ENCODE measurements around the gene BAMBI.
"Not testable (repeated sequence)": the region's sequence is repeated elsewhere in the genome, so short reads cannot be mapped to it uniquely, and the experiment has no call there.

BAMBI gene, protein sequence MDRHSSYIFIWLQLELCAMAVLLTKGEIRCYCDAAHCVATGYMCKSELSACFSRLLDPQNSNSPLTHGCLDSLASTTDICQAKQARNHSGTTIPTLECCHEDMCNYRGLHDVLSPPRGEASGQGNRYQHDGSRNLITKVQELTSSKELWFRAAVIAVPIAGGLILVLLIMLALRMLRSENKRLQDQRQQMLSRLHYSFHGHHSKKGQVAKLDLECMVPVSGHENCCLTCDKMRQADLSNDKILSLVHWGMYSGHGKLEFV

DNA sequence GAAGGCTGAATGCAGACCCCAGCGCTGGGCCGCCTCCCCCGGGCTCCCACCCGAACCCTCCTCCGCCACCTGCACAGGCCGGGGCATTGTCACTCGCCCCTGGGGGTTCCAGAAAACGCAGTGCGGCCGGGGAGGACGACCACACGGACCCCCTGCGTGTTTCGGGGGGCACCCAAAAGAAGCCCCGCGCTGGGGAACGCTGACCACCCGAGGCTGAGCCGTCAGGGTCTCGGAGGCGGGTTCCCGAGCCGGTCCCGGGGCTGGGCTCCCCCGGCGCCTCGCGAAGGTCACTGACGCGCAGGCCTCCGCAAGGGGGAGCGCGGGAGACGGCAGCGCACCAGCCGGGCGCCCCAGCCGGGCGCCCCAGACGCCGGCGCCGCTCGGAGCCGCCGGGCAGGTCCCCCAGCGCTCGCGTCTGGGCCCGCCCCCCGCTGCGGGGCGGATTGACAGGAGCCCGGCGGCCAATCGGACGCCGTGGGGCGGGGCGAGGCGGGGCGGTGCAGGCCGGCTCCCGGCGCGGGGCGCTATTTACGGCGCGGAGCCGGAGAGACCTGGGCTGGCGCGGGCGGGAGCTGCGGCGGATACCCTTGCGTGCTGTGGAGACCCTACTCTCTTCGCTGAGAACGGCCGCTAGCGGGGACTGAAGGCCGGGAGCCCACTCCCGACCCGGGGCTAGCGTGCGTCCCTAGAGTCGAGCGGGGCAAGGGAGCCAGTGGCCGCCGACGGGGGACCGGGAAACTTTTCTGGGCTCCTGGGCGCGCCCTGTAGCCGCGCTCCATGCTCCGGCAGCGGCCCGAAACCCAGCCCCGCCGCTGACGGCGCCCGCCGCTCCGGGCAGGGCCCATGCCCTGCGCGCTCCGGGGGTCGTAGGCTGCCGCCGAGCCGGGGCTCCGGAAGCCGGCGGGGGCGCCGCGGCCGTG lies at the start of gene BAMBI:
Gene BAMBI, plus strand, starts transcription at position 554 of the 920 bp plus-strand sequence. CDS start 377 bp downstream, outside the sequence.
- peak; percentile 92 for DNase-seq

DNA sequence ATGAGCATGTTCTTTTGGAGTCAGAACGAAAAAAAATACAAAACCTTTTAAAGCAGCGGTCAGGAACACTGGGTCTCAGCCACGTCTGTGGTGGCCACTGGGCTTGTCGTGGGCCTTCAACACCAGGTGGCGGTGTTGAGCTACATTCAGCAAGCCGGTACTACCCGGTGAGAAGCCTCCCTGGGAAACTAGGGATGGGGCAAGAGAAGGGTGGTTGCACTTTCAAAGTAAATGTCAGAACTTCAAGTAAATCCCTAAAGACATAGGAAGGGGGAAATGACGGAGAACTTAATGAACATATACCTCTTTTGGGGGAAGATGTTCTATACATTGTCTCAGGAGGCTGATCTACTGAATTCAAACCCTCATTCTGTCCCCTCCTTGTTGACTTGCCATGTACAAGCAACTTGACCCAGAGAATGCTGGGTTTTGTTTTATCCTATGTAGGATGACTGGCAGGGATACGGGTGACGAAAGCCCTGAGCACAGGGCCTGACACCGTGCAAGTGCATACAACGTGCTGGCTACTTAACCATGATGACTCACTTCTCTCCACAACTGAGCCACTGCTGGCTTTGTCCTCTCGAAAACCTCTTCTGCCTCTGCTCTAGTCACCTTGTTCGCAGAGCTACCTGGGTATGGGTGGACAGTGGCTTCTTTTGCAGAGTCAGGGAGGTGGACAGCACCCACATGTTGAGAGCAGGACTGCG lies 49.0 kb upstream of the BAMBI start:
- peak; percentile 67 for DNase-seq

DNA sequence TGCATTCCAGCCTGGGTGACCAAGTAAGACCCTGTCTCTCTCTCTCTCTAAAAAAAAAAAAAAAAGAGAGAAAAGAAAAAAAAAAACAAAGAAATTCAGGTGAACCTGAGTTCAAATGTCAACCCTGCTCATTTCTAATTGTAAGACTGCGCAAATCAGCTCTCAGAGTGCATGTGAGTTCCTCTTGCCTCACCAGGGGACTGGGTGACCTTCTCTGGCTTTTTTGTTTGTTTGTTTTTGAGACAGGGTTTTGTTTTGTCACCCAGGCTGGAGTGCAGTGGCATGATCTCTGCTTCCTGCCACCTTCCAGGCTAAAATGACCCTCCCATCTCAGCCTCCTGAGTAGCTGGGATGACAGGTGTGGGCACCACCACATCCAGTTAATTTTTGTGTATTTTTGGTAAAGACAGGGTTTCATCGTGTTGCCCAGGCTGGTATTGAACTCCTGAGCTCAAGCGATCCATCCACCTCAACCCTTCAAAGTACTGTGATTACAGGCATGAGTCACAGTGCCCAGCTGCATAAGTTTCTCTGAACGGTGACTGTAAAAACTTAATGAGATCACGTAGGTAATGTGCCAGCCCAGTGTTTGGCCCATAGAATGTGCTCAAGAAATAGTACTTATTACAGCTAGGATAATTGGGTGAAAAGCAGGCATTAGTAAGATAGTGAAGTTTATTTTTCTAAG lies 45.3 kb upstream of the BAMBI start:
- no peak for DNase-seq

DNA sequence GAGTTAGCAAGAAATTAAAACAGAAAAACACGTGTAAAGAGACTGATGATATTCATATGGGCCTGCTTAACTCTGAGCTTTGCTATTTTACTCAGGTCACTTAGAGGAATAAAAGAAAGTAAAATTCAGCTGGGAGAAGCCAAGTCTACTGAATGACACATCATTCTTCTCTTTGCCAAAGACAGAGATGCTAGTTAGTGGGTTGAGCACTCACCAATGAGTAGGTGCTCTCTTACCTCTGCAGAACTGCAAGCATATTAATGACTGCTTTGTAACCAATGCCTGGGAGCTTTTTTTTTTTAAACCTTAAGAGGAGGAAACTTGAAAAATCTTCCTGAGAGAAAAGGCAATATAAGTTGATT lies 44.8 kb upstream of the BAMBI start:
- no peak for DNase-seq

DNA sequence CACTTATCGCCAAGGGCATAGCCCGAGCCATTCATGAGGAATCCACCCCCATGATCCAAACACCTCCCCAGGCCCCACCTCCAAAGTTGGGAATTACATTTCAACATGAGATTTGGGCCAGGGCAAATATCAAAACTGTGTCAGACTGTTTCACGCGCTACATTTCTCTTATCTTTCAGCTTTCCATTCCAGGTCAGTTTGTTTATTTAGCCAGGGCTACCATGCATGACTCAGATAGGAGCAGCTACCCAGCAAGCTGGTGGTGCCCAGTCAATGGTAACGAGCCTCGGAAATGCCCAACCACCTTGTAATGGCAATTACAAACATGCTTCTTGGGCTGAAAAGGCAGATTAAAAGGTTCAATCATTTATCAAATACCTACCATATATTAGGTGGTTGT lies 43.6 kb upstream of the BAMBI start:
- no peak for DNase-seq

DNA sequence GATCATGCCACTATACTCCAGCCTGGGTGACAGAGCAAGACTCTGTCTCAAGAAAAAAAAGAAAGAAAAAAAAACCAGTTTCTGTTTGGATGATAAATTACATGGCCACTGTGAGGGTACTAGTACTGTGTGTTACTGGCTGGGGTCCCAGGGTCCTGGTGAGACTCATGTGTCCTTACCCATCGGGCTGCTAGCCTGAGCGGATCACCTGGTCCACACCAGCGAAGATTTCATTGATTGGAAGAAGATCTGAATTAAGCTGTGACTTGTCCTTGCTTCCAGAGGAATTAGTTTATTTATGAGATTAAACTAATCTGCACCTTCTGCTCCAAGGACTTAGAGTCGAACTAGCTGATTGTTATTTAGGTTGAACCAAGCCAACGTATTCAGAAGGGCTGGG lies 40.0 kb upstream of the BAMBI start:
- DNase-seq = no peak

DNA sequence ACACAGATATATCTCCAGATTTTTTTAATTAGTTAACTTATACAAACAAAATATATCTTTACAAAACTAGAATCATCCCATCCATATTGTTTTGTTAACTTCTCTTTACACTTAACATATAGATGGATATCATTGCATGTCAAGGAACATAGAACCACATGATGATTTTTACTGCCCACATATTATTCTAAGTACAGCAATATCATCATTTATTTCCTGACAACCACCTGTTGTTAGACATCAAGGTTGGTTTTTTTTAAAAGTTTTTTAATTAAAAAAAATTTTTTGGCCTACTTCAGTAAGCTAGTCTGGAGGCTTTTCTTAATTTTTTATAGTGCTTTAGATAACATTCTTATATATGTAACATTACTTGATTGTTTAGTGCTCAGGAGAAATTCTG lies 38.9 kb upstream of the BAMBI start:
- DNase-seq = no peak

DNA sequence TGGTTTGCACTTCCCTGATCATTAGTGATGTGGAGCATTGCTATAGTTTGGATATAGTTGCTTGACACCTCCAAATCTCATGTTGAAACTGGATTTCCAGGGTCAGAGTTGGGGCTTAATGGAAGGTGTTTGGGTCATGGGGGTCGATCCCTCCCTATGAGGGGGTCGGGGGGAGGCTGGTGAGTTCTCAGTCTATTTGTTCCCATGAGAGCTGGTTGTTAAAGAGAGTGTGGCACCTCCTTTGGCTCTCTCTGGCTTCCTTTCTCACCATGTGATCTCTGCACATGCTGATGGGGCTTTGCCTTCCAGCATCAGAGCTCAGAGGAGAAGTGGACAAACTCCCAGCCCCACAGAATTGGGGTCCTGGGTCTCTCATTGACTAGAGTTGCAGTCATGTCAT lies 36.8 kb upstream of the BAMBI start:
- DNase-seq = no peak

DNA sequence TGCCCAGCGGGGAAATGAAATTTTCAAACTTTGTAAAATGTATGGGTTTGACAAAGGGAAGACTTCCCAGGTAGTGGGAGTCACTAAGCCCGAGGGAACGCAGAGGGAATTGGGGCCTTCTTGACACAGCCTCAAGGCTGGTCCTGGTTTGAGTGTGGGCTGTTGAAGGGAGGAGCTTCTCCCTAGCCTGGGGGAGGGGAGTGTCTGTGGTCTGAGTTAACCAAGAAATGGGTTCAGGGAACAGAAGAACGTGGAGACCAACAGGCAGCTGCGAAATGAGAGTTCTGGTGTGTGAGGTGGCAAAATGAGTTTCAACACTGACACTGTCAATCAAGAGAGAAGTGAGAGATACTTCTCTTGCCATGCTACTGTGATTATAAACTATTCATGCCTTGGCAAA lies 32.7 kb upstream of the BAMBI start:
- DNase-seq = no peak

DNA sequence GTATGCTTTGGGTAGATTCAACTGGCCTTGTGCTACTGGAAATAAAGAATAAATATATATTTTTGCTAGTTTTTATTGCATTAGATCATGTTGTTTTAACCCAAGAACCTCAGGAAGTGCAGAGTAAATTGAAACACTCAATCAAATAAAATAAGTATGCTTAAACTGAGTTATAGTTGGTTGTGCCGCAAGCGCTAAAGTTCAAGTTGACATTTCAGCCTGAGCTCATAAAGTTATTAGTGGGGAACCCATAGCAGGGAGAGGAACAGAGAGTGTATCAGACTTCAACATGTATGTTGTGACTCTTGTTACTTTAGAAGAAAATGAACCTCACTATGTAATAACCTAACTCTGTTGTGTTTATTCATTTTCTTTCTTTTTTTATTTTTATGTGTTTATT lies 25.2 kb upstream of the BAMBI start:
- DNase-seq = no peak

DNA sequence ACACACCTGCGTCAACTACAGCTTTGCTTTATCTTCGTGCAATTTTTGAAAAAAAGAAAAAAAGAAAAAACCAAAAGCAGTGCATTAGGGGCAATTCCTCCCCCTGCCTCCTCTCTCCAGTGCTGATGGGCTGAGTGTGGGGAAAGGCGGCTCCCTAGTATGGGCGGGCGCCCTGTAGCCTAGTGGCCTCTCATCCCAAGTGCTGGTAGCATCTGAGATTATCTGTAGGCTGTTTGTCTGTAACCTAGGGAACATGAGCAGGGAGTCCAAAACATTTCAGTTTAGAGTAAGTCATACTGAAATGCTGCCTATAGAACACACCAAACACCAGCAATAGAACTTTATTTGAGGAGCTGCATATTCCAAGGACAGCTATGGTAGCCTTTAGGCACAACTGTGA lies 24.6 kb upstream of the BAMBI start:
- no peak for DNase-seq

DNA sequence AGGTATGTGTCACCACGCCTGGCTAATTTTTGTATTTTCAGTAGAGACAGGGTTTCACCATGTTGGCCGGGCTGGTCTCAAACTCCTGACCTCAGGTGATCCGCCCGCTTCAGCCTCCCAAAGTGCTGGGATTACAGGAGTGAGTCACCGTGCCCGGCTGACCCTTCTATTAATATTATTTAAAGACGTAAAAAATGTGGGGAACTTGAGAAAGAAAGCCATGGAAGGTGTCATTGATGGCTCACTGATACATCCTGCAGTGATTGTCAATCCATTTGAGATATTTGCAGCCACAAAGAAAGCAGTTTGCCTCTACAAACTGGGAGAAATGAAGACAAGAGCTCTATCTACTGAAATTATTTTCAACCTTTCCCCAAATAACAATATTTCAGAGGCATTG lies 18.5 kb upstream of the BAMBI start:
- not testable (repeated sequence) for DNase-seq

DNA sequence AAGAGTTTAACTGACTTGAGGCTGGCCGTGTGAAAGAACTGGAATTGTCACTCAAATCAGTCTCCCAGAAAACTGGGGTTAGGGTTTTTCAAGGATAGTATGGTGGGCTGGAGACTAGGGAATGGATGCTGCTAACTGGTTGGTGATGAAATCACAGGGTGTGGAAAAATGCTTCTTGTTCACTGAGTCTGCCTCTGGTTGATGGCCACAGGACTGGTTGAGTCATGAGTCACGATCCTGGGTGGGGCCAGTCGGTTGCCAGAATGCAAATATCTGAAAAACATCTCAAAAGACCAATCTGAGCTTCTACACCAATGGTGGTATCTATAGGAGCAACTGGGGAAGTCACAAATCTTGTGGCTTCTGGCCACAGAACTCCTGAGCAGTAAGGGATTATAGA lies 16.3 kb upstream of the BAMBI start:
- no peak for DNase-seq

DNA sequence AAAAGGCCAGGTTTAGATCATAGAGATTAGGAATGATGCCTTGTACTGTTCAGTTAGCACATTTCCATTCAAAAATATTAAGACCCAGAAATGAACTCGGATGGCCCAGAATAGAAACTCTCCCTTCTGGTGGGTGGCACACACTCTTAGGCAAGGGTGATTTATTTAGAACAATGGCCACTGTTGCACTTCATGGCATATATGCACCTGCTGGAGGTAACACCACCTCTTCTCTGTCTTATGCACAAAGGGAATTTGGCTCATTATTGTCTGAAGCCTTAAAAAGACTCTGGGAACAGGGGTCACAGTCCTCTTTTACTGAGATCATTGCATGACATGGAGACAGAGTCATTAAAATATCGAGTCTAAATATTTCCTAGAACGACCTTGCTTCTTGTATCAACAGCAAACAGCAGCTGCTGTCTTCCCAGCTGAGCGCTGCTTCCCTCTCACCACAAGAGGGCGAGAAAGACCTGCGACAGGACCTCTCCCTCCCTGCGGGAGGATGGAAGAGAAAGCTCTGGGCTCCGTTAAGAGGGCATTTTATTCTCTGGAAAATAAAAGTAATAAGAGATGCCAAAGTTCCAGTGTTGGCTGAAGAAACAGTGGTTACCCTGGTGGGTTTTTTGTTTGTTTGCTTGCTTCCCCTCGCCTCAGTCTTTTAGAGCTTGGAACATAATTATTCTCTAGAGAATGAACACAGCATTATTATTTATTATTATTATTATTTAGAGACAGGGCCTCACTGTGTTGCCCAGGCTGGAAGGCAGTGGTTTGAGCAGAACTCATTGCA lies 13.5 kb upstream of the BAMBI start:
- DNase-seq = peak; percentile 63

DNA sequence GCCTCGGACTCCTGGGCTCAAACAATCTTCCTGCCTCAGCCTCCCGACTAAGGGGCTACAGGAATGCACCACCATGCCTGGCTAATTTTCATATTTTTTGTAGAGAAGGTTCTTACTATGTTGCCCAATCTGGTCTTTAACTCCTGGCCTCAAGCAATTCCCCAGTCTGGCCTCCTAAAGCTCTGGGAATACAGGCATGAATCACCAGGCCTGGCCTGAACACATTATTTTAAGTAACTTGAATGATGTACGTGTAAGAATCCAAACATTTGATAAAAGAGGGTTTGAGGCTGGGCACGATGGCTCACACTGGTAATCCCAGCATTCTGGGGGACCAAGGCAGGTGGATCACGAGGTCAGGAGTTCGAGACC lies 13.0 kb upstream of the BAMBI start:
- DNase-seq = no peak

DNA sequence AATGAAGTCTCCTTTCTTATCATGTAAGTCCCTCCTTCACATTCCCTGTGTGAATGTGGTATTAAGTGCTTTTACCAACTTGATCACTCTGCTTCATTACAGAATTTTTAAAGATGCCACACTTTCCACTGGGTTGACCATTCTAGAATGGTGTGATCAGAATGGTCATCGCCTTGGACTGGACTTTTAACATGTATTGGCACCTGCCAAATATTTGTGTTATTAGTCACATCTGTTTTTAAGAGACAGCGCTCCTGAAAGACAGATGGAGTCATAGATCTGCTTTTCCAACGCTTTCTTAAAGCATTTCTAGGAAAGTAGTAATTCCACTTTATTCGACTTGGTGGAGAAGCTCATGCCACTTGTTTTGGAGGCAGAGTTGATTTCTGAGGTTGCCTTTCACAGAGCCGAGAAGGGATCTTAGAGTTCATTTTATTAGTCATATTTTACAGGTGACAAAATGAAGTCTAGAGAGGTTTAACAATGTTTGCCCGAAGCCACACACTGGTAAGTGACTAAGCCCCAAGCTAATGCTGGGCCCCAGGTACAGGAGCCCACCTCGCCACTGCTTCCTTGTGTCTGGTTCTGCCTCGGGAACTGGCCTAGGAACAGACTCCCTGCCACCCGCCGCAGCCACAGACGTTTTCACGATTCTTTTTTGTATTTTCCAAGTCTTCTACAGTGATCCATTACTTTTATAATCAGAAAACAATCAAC lies 10.4 kb upstream of the BAMBI start:
- DNase-seq = no peak

DNA sequence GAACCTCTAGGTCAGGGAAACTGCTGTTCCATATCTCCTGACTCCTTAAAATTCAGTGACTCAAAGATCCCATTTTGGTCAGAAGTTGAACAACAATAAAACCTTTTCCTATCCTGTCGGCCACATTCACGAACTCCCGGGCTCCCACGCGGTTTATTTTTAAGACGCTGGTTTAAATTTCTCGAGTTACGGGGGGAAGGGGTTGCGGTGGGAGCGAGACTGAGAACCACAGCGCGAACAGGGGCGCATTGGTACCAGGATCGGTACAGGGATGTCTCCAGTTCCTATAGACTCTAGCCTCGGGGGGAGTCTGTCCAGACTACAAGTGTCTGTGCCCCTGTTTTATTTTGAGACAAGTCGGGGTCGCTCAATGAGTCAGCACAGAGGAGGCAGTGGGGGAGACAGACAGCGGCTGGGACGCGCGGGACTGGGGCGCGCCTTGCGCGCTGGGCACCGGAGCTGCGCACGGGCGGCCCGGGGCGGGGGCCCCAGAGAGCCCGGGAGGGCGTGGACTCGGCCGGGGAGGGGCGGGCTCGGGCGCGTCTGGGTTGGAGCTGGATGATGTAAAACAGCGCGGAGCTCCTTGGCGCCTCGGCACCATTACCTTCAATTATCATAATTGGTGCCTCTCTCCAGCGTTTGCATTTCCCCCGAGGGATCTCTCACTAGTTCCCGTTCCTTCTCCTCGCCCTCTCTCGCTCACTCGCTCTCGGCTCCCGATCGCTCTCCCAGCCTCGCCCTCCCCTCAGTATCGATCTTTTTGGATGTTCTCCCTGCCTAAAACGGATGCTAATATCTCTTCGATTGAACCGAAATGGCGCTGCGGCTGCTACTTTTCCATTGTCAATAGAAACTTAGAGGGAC lies 8.7 kb upstream of the BAMBI start:
- DNase-seq = peak; percentile 47

DNA sequence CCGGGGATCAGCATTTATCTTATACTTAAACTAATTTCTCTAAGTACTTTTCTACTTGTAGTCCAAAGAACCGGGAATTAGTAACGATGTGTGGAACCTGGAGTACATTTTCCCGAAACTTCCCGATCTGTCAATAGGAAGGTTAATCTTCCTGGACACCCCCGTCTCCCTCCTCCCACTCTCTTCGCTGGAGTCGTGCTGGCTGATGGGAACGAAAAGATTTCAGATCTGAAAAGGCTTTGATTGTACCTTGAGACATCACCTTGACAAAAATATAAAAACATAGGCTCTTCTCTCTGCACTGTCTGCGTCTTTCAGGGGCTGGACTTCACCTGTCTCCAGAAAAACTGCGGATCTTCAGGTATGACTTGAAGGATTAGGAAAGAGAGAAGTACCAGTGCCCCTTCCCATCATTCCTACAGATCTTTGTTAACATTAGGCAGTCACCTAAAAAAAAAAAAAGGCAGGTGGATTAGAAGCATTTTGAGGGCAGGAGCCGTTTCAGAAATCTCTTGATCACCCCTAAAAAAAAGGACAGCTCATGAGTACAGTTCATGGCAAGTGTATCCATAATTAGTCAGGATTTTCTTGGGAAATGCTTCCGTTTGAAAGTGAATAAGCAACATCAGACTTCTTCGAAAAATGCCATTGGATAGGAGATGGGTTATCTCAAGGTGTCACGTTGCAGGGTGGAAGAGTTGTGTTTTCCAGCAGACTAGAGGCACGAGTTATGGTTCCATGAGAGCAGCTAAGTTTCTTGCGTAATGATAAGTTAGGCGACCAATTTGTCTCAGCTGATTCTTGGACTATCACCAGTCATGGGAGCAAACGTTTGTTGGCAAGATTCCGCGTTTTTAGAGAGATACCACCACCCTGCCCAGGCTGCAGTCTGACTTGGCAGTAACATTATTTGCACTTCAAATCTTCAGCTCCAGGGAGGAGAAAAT lies 7.8 kb upstream of the BAMBI start:
- no peak for DNase-seq

DNA sequence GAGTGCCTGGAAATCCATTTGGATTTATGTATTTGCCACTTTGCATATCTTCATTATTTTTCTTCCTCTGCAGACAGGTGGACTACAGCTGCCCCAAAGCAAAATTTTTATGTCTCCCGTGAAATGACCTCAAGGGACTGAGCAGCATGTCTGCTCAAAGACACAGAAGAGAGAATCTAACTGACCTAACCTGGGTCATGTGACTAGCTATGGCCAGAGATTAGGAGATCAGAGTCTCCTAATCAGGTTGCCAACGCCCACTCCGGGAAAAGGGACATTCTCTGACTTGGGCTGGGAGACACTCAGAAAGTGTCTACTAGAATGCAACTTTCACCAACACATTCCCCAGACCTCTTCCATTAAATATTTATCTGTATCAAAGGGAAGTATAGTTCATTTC lies 2.5 kb upstream of the BAMBI start:
- no peak for DNase-seq
